ELR (cell line): Measurements from ENCODE around the gene RAB14.
"Not testable (repeated sequence)": the region's sequence is repeated elsewhere in the genome, so short reads cannot be mapped to it uniquely, and the experiment has no call there.

Source experiments
- DNase-seq: peaks from one replicate; pipeline ENCODE4 v3.0.0-alpha.2; 2015; ENCODE audit warnings: low read depth

Gene RAB14

DNA sequence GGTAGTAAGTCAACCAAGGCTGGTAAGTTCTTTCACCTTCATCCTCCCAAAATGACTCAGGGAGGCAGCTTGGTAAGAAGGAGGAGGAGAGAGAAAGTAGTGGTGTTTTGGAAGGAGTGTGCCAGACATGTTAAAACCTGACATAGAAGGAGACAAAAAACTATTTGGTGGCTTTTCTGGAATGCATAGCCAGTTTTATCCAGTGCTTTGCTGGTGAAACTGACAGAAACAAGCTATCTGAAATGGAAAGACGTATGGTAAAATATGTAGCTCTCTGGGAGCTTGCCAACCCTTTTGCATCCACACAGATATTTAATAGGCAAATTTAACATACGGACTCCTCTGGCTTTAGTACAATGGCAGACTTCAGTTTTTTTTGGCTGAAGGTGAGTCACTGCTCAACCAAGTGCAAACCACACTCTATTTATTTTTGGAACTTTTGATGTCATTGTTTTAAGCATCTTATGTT lies 45.4 kb downstream of the RAB14 start:
- DNase-seq: peak; percentile 58

DNA sequence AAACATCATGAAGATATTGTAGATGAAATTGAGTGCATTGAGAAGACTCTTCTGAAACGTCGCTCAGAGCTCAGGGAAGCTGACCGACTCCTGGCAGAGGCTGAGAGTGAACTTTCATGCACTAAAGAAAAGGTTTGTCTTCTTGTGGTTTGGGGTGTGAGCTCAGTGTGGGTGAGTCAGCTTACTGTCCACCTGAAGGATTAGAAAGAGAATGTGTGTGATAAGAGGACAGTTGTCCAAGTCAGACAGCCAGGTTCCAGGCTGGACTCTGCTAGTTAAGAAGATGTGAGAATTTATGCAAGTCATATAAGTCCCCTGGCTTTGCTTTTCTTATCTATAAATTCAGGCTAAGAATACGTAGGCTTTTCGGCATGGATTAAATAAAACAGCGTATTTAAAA lies 46.9 kb downstream of the RAB14 start:
- DNase-seq: peak; percentile 35

DNA sequence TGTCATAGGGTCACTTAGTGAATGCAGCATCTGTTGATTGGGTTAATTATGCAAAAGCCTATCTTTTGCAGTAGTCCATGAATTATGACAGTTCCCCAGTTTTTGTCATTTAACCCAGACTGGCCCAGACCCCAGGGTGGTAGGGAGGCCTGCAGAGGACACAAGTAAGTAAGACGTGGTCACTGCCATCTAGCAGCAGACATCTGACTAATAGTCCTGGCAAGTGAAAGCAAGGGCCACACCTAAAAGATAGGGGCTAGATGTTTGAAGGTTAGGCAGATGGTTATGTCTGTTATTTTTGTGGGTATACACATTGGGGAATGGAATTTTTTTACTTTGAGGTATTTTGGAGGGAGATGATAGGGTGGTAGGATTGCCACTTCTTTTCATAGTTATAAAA lies 48.0 kb downstream of the RAB14 start:
- no peak for DNase-seq

DNA sequence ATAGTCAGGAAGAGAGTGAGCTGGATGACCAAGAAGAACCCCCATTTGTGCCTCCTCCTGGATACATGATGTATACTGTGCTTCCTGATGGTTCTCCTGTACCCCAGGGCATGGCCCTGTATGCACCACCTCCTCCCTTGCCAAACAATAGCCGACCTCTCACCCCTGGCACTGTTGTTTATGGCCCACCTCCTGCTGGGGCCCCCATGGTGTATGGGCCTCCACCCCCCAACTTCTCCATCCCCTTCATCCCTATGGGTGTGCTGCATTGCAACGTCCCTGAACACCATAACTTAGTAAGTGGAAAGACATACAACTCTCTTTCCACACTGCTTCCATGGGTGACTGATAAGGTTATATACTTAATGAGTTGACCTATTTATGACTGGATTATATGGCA lies 51.5 kb downstream of the RAB14 start:
- no peak for DNase-seq

DNA sequence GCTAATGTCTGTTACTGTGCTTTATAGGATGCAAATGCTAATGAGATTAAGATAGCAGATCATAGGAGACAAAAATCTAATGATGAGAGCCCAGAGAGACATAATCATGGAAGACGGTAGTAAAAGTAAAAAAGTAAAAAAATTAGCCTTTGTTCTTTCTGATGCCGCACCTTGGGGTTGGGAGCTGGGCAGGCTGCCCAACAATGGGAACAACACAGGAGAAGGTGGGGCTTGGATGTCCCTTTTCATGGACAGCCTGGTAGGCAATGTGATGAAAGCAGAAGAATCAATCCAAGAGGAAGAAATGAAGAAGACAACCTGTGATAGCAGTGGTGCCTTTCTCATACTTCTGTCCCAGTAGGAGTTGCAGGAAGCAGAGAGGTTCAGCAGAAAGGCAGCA lies 57.2 kb downstream of the RAB14 start:
- no peak for DNase-seq

DNA sequence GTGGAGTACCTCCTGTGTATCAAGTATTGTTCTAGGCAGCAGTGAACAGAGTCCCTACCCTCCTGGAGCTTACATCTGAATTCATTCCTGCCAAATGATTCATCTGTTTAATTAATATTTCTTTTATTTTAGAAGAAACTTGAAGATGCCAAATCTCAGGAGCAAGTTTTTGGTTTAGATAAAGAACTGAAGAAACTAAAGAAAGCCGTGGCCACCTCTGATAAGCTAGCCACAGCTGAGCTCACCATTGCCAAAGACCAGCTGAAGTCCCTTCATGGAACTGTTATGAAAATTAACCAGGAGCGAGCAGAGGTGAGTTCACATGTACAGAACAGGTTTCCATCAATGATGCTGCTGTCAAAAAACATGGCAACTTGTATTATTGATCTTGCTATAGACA lies 57.9 kb downstream of the RAB14 start:
- DNase-seq: no peak

DNA sequence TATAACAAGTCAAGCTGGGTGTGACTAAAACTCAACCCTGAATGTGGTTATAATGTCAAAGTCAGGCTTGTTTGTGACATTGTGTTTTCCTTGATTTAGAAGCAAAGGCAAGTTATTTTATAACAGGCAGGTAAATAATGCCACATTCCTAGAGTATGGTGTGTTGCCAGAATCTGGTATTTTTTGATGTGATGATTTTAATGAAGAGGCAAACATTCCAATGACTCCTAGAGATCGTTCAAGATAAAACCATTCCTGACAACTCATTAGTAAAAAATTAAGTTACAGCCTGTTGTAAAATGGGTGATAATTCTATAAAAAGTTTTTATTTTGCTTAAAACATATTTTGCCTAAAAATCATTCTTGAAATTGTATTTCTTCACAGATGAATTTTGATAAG lies 60.0 kb downstream of the RAB14 start:
- no peak for DNase-seq

DNA sequence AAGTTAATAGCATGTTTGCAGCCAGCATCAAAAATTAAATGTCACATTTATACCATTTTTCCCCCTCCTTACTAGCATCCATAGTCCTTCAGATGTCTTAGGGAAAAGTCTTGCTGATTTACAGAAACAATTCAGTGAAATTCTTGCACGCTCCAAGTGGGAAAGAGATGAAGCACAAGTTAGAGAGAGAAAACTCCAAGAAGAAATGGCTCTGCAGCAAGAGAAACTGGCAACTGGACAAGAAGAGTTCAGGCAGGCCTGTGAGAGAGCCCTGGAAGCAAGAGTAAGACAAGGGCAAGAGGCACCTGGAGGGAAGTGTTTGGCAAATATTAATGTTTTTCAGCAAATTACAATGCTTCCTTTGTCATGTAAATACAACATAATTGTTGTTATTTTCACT lies 60.4 kb downstream of the RAB14 start:
- no peak for DNase-seq

DNA sequence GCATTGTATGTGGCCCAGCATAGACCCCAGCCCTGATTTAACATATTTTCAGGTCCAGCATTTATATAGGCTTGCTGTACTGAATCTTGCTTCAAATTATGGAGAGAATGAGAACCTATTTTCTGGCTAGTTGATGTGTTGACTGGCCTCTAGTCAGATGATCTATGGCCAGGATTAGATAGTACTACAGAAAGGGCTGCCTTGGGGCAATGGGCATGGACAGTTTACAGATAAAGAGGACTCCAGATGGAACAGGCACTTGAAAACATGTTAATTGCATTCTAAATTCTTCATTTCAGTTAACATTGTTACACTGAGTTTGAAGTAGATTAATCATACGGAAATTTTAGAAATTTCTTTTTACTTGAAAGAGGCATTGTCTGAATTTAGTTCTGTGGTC lies 61.5 kb downstream of the RAB14 start:
- no peak for DNase-seq

DNA sequence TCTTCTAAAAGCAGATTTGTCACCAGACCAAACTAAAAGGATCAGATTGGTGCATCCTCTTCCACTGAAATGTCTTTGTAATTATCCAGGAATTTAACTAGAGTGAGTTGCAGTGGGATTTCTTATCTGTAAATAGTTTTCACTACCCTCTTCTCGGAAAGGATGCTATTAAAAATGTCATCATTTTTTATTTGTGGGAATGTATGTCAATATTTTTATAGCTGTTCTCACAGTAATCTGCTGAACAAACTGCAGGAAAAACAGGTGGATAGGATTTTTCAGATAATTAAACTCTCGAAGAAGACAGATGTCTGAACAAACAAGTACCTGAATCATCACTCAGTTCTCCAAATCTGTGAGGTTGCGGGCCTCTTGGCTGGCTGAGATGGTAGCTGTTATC lies 62.7 kb downstream of the RAB14 start:
- DNase-seq: no peak

DNA sequence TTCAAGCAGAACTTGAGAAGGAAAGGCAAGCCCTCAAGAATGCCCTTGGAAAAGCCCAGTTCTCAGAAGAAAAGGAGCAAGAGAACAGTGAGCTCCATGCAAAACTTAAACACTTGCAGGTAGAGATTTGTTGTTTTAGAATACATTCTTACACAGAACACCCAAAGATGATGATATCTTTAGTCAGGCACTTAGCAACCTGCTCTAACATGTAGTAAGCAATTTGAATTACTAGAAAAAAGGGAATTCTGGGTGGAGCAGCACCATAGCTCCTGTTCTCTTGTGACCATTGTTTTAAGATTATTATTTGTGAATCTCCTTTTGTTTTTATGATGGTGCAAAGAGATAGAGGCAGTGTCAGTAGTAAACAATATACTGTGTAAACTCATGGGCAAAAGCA lies 63.1 kb downstream of the RAB14 start:
- DNase-seq: no peak

DNA sequence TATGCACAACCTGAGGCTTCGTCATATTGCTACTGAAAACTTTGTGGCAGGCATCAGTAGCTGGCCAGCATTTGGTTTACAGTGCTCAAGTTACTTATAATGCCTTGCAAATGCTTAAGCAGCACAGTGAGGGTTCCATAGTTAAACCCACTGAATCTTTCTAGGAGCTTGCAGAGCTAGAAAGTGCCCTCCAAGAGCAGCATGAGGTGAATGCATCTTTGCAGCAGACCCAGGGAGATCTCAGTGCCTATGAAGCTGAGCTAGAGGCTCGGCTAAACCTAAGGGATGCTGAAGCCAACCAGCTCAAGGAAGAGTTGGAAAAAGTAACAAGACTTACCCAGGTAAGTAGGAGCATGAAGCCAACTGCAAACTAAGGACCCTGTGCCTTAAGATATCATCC lies 66.0 kb downstream of the RAB14 start:
- DNase-seq: no peak

DNA sequence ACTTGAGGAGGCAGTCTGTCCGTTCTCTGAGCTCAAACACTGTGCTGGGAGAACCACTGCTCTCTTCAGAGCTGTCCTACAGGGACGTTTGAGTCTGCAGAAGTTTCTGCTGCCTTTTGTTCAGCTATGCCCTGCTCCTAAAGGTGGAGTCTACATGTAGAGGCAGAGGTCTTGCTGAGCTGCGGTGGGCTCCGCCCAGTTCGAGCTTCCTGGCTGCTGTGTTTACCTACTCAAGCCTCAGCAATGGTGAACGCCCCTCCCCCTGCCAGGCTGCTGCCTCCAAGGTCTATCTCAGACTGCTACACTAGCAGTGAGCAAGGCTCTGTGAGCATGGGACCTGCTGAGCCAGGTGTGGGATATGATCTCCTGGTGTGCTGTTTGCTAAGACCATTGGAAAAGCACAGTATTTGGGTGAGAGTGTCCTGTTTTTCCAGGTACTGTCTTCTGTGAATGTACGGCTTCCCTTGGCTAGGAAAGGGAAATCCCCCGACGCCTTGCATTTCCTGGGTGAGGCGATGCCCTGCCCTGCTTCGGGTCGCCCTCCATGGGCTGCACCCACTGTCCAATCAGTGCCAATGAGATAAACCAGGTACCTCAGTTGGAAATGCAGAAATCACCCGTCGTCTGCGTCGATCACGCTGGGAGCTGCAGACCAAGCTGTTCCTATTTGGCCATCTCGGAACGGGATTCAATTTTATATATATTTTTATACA lies 68.4 kb downstream of the RAB14 start:
- DNase-seq: no peak

DNA sequence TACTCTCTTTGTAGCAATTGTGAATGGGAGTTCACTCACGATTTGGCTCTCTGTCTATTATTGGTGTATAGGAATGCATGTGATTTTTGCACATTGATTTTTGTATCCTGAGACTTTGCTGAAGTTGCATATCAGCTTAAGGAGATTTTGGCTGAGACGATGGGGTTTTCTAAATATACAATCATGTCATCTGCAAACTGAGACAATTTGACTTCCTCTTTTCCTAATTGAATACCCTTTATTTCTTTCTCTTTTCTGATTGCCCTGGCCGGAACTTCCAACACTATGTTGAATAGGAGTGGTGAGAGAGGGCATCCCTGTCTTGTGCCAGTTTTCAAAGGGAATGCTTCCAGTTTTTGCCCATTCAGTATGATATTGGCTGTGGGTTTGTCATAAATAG lies 72.3 kb downstream of the RAB14 start:
- not testable (repeated sequence) for DNase-seq
